ENCODE measurements around the gene GLA. TPM values are rescaled to one million over a fixed set of nuclear protein-coding genes. Genes with fewer than 3 reads are reported as not detected.

The GLA gene
- total RNA-seq, result 66.6 and 70.7 TPM in 2 replicates

DNA sequence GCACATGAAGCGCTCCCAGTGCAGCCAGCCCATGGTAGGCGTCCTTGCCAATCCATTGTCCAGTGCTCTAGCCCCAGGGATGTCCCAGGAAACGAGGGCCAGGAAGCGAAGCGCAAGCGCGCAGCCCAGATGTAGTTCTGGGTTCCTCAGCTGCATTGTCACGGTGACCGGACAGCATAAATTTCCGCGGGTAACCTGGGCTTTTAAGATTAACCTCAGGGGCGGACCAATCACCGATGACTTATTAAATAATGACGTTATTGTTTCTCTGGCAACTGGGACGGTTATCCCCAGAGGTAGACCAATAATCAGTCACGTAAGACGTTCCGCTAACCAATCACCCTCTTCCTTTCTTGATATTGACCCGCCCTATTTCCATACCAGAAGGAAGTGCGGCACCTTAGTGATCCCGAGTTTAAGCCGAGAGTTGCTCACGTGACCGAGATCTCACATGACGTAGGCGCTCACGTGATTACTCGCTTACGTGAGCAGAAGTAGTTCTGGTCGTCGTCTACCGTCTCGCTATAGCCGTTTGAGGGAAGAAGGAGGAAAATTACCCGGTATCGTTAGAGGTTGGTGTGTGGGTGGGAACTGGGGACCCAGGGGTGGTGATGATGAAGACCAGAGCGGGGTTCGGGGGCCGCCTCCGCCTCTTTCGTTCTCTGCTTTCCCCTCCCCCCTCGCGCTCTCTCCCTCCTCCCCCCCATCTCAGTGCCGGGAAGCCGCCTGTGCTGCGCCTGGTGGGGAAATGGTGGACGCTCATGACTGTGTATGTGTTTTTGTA is at the start of gene GLA, which contains the start of gene HNRNPH2:
Gene GLA, minus strand, starts transcription at position 178 of the 784 bp plus-strand sequence. Its CDS starts 22 bp downstream, at position 156.
Gene HNRNPH2, plus strand, starts transcription at position 475 of the 784 bp plus-strand sequence. CDS start 3,767 bp downstream, outside the sequence.
- peak; percentile 96 for DNase-seq
- intact Hi-C loops (cut with micrococcal nuclease), result loop anchor here (1.0 to 5.0 kb wide), 4 partner anchors 18 to 576 kb away; partner anchors contain the start of genes CENPI and TIMM8A
- Mint-ChIP-seq H3K4me3 (peak within 1 kb of the TSS; percentile 100), H3K27me3 (peaks cover 2% of the 10 kb centered on the region), H3K4me1 (peaks cover 19% of the 10 kb centered on the region), H3K36me3 (ENCODE audit: low read depth) (peaks cover 26% of the 10 kb centered on the region), H3K27ac (peak within 1 kb of the TSS; percentile 98), H3K9me3 (no peaks in the 10 kb centered on the region)

DNA sequence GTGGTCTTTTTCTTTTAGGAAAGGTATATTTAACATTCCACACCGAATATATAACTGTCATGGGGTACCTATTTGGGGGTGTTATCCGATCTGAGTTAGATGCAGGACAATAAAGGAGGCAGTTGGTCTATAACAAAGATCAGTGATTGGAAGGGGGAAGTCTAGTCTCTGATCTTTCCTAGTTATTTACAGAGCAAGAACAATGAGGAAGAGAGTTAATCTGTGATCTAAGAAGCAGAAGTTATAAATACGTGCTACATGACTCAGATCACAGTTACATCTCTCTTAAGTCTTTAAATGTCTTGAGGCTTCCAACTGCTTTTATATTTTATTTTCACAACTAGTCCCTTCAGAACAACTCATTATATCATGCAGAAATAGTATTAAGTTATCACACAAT is 44.3 kb upstream of the GLA start:
- H3K27me3 Mint-ChIP-seq, result no peaks in the 10 kb centered on the region
- peaks cover 4% of the 10 kb centered on the region for H3K4me1 Mint-ChIP-seq
- peaks cover 5% of the 10 kb centered on the region for H3K9me3 Mint-ChIP-seq
- no peak for DNase-seq
- intact Hi-C loops (cut with micrococcal nuclease), result no loop called here
- H3K27ac Mint-ChIP-seq, result no peak overlapping the region
- peaks cover 3% of the 10 kb centered on the region for H3K36me3 Mint-ChIP-seq (ENCODE audit: low read depth)
- no peak overlapping the region for H3K4me3 Mint-ChIP-seq

DNA sequence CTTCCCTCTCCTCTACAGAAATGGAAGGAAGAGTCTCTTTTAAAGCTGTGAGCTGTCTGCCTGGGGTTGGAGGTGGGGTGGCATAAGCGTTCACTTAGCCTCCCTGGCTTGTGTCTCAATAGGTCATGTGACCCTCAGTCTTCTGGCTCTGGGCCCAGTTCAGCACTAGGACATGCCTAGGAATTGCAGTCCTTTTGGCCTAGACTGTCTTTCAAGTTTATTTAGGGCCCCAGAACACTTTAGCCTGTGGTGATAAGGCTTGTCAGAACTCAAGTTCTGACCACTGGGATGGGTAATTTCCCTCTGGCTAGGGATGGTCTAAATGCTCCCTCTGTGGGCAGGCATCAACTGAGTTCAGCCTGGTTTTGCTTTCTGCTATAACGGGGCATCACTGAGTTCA is 43.2 kb upstream of the GLA start:
- no peak overlapping the region for H3K4me3 Mint-ChIP-seq
- no peak overlapping the region for H3K27ac Mint-ChIP-seq
- DNase-seq, result no peak
- H3K9me3 Mint-ChIP-seq, result peaks cover 5% of the 10 kb centered on the region
- no peaks in the 10 kb centered on the region for H3K27me3 Mint-ChIP-seq
- H3K4me1 Mint-ChIP-seq, result peaks cover 6% of the 10 kb centered on the region
- intact Hi-C loops (cut with micrococcal nuclease), result no loop called here
- H3K36me3 Mint-ChIP-seq (ENCODE audit: low read depth), result peaks cover 5% of the 10 kb centered on the region

DNA sequence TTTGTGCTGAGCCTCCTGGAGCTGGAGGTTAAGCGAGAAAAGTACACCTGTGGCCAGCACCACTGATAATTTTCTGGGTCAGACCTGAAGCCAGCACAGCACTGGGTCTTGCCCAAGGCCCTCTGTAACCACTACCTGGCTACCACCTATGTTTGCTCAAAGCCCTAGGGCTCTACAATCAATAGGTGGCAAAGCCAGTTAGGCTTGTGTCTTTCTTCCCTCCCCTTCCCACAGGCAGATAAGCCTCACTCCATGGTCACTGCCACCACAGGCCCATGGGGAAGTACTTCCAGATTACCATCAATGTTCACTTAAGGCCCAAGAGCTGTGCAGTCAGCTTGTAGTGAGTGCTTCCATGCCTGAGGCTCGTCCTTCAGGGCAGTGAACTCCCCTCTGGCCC is 42.4 kb upstream of the GLA start:
- H3K36me3 Mint-ChIP-seq (ENCODE audit: low read depth), result peaks cover 5% of the 10 kb centered on the region
- H3K4me3 Mint-ChIP-seq, result no peak overlapping the region
- DNase-seq, result no peak
- H3K27me3 Mint-ChIP-seq, result no peaks in the 10 kb centered on the region
- H3K4me1 Mint-ChIP-seq, result peaks cover 6% of the 10 kb centered on the region
- no peak overlapping the region for H3K27ac Mint-ChIP-seq
- intact Hi-C loops (cut with micrococcal nuclease), result no loop called here
- H3K9me3 Mint-ChIP-seq, result peaks cover 5% of the 10 kb centered on the region

DNA sequence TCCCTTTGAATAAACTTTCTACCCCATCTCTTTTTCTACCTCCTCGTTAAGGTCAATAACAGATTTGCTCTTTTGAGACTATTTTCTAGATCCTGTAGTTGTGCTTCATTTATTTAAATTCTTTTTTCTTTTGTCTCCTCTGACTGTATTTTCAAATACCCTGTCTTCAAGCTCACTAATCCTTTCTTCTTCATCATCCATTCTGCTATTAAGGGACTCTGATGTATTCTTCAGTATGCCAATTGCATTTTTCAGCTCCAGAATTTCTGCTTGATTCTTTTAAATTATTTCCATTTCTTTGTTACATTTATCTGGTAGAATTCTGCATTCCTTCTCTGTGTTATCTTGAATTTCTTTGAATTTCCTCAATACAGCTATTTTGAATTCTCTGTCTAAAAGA is 41.6 kb upstream of the GLA start:
- H3K4me1 Mint-ChIP-seq, result peaks cover 6% of the 10 kb centered on the region

GRCh38 chrX:101442085-101442484 is 34.4 kb upstream of the GLA start:
- H3K4me1 Mint-ChIP-seq, result peaks cover 2% of the 10 kb centered on the region
- peaks cover 10% of the 10 kb centered on the region for H3K36me3 Mint-ChIP-seq (ENCODE audit: low read depth)
- no peak for DNase-seq
- H3K27me3 Mint-ChIP-seq, result no peaks in the 10 kb centered on the region
- no peak overlapping the region for H3K27ac Mint-ChIP-seq
- no peak overlapping the region for H3K4me3 Mint-ChIP-seq
- intact Hi-C loops (cut with micrococcal nuclease), result no loop called here
- H3K9me3 Mint-ChIP-seq, result no peaks in the 10 kb centered on the region

More for the DNA sequence above, 41.6 kb upstream of the GLA start:
- intact Hi-C loops (cut with micrococcal nuclease), result no loop called here
- Mint-ChIP-seq H3K27ac (no peak overlapping the region), H3K27me3 (no peaks in the 10 kb centered on the region), H3K9me3 (peaks cover 5% of the 10 kb centered on the region), H3K4me3 (no peak overlapping the region), H3K36me3 (ENCODE audit: low read depth) (peaks cover 7% of the 10 kb centered on the region)
- DNase-seq, result no peak

GRCh38 chrX:101430457-101431078 is 22.8 kb upstream of the GLA start:
- Mint-ChIP-seq H3K4me1 (peaks cover 11% of the 10 kb centered on the region), H3K36me3 (ENCODE audit: low read depth) (peaks cover 18% of the 10 kb centered on the region), H3K27ac (peak overlapping the region; percentile 86), H3K4me3 (peak overlapping the region; percentile 59), H3K9me3 (no peaks in the 10 kb centered on the region), H3K27me3 (no peaks in the 10 kb centered on the region)
- intact Hi-C loops (cut with micrococcal nuclease), result no loop called here
- no peak for DNase-seq

DNA sequence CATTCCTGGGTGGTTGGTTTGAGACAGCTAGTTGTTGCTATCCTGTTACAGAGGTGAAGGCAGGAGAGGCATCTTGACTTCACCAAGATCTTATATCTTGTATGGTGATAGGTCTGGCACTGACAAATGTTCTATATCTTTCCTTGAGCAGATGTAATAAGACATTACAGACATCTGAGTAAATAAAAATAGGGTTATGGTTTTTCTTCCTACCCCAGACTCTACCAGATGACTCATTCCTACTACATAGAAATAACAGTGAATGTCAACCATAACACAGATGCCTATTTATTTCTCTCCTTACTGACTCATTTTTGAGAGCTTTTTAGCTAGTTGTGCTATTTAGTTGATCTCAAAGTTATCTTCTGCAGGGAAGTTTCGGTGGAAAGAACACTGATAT is 22.2 kb upstream of the GLA start:
- Mint-ChIP-seq H3K9me3 (no peaks in the 10 kb centered on the region), H3K4me1 (peaks cover 11% of the 10 kb centered on the region), H3K36me3 (ENCODE audit: low read depth) (peaks cover 18% of the 10 kb centered on the region), H3K4me3 (peak overlapping the region; percentile 59), H3K27ac (peak overlapping the region; percentile 86), H3K27me3 (no peaks in the 10 kb centered on the region)
- intact Hi-C loops (cut with micrococcal nuclease), result no loop called here
- DNase-seq, result no peak

DNA sequence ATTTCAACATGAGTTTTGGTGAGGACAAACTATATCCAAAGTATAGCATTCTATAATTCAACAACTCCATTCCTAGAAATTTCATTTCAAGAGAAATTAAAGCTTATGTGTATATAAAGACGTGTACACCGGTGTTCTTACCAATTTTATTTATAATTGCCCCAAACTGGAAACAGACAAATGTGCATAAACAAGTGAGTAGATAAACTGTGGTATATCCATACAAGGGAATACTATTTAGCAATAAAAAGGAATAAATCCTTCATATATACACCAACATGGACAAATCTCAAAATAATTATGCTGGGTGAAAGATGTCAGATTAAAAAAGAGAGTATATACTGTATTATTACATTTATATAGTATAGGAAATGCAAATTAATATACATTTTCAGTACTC is 20.2 kb upstream of the GLA start:
- intact Hi-C loops (cut with micrococcal nuclease), result no loop called here
- Mint-ChIP-seq H3K36me3 (ENCODE audit: low read depth) (peaks cover 18% of the 10 kb centered on the region), H3K27ac (no peak overlapping the region), H3K9me3 (no peaks in the 10 kb centered on the region), H3K27me3 (no peaks in the 10 kb centered on the region), H3K4me1 (peaks cover 11% of the 10 kb centered on the region), H3K4me3 (no peak overlapping the region)
- no peak for DNase-seq

DNA sequence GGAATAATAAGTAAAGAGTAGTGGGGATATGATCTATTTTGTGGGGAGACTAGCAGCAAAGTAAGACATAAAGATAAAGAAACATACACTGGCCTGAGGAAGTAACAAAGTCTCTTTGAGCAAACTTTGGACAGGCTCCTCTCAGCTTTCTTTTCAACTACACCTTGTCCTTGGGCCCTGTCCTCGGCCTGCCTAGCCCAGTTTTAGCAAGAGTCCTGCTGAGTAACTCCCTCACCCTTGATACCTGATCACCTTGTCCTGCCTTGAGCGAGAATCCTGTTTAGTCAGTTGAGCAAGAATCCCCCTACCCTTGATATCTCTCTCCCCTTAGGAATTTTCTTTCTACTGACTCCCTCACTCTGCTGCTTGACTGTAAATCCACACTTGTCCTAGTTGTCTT is 11.8 kb upstream of the GLA start:
- intact Hi-C loops (cut with micrococcal nuclease), result loop anchor here (5.0 kb wide), 1 partner anchor 178 kb away; no protein-coding TSS in a partner anchor
- Mint-ChIP-seq H3K4me3 (peak overlapping the region; percentile 86), H3K27me3 (no peaks in the 10 kb centered on the region), H3K9me3 (no peaks in the 10 kb centered on the region), H3K36me3 (ENCODE audit: low read depth) (peaks cover 6% of the 10 kb centered on the region), H3K27ac (peak overlapping the region; percentile 29), H3K4me1 (peaks cover 27% of the 10 kb centered on the region)
- no peak for DNase-seq

- intact Hi-C loops (cut with micrococcal nuclease), result loop anchor here (5.0 kb wide), 1 partner anchor 179 kb away; no protein-coding TSS in a partner anchor
- Mint-ChIP-seq H3K4me1 (peaks cover 27% of the 10 kb centered on the region), H3K27me3 (no peaks in the 10 kb centered on the region), H3K27ac (peak overlapping the region; percentile 92), H3K4me3 (peak overlapping the region; percentile 86), H3K9me3 (no peaks in the 10 kb centered on the region), H3K36me3 (ENCODE audit: low read depth) (peaks cover 6% of the 10 kb centered on the region)
- DNase-seq, result peak; percentile 80
Observed at GRCh38 chrX:101417981-101418841, 10.5 kb upstream of the GLA start.

GRCh38 chrX:101417190-101417589 is 9.5 kb upstream of the GLA start:
- H3K36me3 Mint-ChIP-seq (ENCODE audit: low read depth), result peaks cover 15% of the 10 kb centered on the region
- DNase-seq, result no peak
- H3K9me3 Mint-ChIP-seq, result no peaks in the 10 kb centered on the region
- peak overlapping the region; percentile 92 for H3K27ac Mint-ChIP-seq
- peak overlapping the region; percentile 86 for H3K4me3 Mint-ChIP-seq
- H3K4me1 Mint-ChIP-seq, result peaks cover 35% of the 10 kb centered on the region
- intact Hi-C loops (cut with micrococcal nuclease), result loop anchor here (5.0 kb wide), 1 partner anchor 180 kb away; no protein-coding TSS in a partner anchor
- no peaks in the 10 kb centered on the region for H3K27me3 Mint-ChIP-seq

DNA sequence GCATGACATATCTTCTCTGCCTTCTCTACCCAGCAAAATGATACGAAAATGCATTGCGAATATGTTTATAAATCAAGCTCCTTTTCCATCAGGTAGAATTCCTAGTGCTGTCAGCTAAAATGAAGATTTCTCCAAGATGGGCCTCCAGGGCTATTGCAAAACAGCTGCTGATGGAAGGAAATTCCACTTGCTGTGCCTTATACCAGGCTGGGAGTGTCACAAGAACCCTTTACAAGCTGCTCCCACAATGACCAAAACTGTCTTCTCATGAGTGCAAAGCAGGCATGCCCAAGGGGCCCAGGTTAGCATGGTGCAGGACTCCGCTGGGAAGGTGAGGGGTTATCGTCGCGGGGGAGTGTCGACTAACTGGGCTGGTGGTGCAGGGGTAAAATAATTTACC is 9.0 kb upstream of the GLA start:
- no peaks in the 10 kb centered on the region for H3K27me3 Mint-ChIP-seq
- peaks cover 35% of the 10 kb centered on the region for H3K4me1 Mint-ChIP-seq
- intact Hi-C loops (cut with micrococcal nuclease), result loop anchor here (5.0 kb wide), 1 partner anchor 181 kb away; no protein-coding TSS in a partner anchor
- H3K27ac Mint-ChIP-seq, result peak overlapping the region; percentile 74
- DNase-seq, result no peak
- H3K36me3 Mint-ChIP-seq (ENCODE audit: low read depth), result peaks cover 20% of the 10 kb centered on the region
- no peaks in the 10 kb centered on the region for H3K9me3 Mint-ChIP-seq
- peak overlapping the region; percentile 12 for H3K4me3 Mint-ChIP-seq
